Measurements from ENCODE around the gene LNP1.
"Not testable (repeated sequence)": the region's sequence is repeated elsewhere in the genome, so short reads cannot be mapped to it uniquely, and the experiment has no call there.

LNP1 gene

DNA sequence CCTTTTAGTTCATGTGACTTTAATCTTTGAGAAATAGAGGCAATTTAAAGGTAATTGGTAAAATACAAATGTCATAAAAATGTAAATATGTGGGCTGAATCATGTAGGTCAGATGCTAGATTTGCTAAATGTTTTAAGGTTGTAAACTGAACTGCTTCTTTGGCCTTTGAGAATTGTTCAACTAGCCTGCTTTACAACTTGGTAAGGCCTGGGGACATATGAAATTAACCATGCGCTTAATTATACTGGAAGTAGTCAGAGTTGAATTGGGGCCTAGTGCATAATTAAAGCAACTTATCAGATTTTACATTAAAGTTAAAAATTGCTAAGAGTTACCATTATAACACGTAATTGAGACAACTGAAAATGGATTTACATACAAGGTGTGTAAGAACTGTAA lies 70.1 kb downstream of the LNP1 start:
- no peak overlapping the region for H3K4me2 ChIP-seq (ENCODE audit: low read length)
- H3K27ac ChIP-seq (ENCODE audit: low read depth, low read length): no peak overlapping the region
- H3K9me3 ChIP-seq (ENCODE audit: insufficient read depth, low read depth, low read length): peaks cover 6% of the 10 kb centered on the region
- no peaks in the 10 kb centered on the region for H3K27me3 ChIP-seq (ENCODE audit: insufficient read depth, low read length)
- DNase-seq: no peak
- H4K8ac ChIP-seq (ENCODE audit: low read depth, low read length): no peak overlapping the region
- WGBS (ENCODE audit: extremely low coverage, insufficient coverage, insufficient read length): no CpG with 5 or more reads among the region's 2 CpGs
- no peaks in the 10 kb centered on the region for H3K79me2 ChIP-seq (ENCODE audit: control insufficient read depth, insufficient read depth, low read length, poor library complexity)
- no peak overlapping the region for H2AFZ ChIP-seq (ENCODE audit: insufficient read depth, low read length, poor library complexity)
- H3K4me1 ChIP-seq (ENCODE audit: control insufficient read depth in 1 of 2, insufficient read depth in 2 of 2, low read length in 2 of 2): no peaks in the 10 kb centered on the region
- no peak overlapping the region for H4K91ac ChIP-seq (ENCODE audit: low read depth, low read length)
- no peak overlapping the region for H2BK12ac ChIP-seq (ENCODE audit: low read length)
- H4K12ac ChIP-seq (ENCODE audit: low read depth, low read length): no peak overlapping the region
- H2BK5ac ChIP-seq (ENCODE audit: low read depth, low read length, poor library complexity): no peak overlapping the region
- H3K4me3 ChIP-seq (ENCODE audit: low read depth, low read length): no peak overlapping the region
- no peak overlapping the region for H3K4ac ChIP-seq (ENCODE audit: low read depth, low read length)
- H3K18ac ChIP-seq (ENCODE audit: low read length): no peak overlapping the region
- no peak overlapping the region for H2BK120ac ChIP-seq (ENCODE audit: insufficient read depth, low read length, poor library complexity)
- H3K36me3 ChIP-seq (ENCODE audit: control insufficient read depth in 1 of 2, insufficient read depth in 2 of 2, low read length in 2 of 2): no peaks in the 10 kb centered on the region
- no peak overlapping the region for H3K14ac ChIP-seq (ENCODE audit: low read length)
- H2AK5ac ChIP-seq (ENCODE audit: low read length): no peak overlapping the region
- no peak overlapping the region for H3K23ac ChIP-seq (ENCODE audit: low read length)
- H3K9ac ChIP-seq (ENCODE audit: low read length): no peak overlapping the region
- H3K79me1 ChIP-seq (ENCODE audit: low read length): no peaks in the 10 kb centered on the region

DNA sequence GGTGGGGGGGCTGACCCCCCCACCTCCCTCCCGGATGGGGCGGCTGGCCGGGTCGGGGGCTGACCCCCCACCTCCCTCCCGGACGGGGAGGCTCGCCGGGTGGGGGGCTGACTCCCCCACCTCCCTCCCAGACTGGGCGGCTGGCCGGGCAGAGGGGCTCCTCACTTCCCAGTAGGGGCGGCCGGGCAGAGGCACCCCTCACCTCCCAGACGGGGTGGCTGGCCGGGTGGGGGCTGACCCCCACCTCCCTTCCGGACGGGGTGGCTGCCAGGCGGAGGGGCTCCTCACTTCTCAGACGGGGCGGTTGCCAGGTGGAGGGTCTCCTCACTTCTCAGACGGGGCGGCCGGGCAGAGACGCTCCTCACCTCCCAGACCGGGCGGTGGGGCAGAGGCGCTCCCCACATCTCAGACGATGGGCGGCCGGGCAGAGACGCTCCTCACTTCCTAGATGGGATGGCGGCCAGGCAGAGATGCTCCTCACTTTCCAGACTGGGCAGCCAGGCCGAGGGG lies 76.6 kb downstream of the LNP1 start:
- not testable (repeated sequence) for H3K4me3 ChIP-seq (ENCODE audit: low read depth, low read length); H2AFZ ChIP-seq (ENCODE audit: insufficient read depth, low read length, poor library complexity); H3K18ac ChIP-seq (ENCODE audit: low read length); H4K91ac ChIP-seq (ENCODE audit: low read depth, low read length); H3K4ac ChIP-seq (ENCODE audit: low read depth, low read length); DNase-seq; H3K14ac ChIP-seq (ENCODE audit: low read length); H3K79me1 ChIP-seq (ENCODE audit: low read length); H3K36me3 ChIP-seq (ENCODE audit: control insufficient read depth in 1 of 2, insufficient read depth in 2 of 2, low read length in 2 of 2); H3K27me3 ChIP-seq (ENCODE audit: insufficient read depth, low read length); H2AK5ac ChIP-seq (ENCODE audit: low read length); H3K4me1 ChIP-seq (ENCODE audit: control insufficient read depth in 1 of 2, insufficient read depth in 2 of 2, low read length in 2 of 2); H3K4me2 ChIP-seq (ENCODE audit: low read length); H3K9ac ChIP-seq (ENCODE audit: low read length); H4K8ac ChIP-seq (ENCODE audit: low read depth, low read length); H3K27ac ChIP-seq (ENCODE audit: low read depth, low read length); H2BK120ac ChIP-seq (ENCODE audit: insufficient read depth, low read length, poor library complexity); H3K9me3 ChIP-seq (ENCODE audit: insufficient read depth, low read depth, low read length); H3K79me2 ChIP-seq (ENCODE audit: control insufficient read depth, insufficient read depth, low read length, poor library complexity); H2BK12ac ChIP-seq (ENCODE audit: low read length); H4K12ac ChIP-seq (ENCODE audit: low read depth, low read length); H3K23ac ChIP-seq (ENCODE audit: low read length); H2BK5ac ChIP-seq (ENCODE audit: low read depth, low read length, poor library complexity)
- WGBS (ENCODE audit: extremely low coverage, insufficient coverage, insufficient read length): no CpG with 5 or more reads among the region's 32 CpGs

DNA sequence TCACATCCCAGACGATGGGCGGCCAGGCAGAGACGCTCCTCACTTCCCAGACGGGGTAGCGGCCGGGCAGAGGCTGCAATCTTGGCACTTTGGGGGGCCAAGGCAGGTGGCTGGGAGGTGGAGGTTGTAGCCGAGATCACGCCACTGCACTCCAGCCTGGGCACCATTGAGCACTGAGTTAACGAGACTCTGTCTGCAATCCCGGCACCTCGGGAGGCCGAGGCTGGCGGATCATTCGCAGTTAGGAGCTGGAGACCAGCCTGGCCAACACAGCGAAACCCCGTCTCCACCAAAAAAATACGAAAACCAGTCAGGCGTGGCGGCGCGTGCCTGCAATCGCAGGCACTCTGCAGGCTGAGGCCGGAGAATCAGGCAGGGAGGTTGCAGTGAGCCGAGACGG lies 77.2 kb downstream of the LNP1 start:
- not testable (repeated sequence) for H4K91ac ChIP-seq (ENCODE audit: low read depth, low read length); H3K9ac ChIP-seq (ENCODE audit: low read length); H3K14ac ChIP-seq (ENCODE audit: low read length); H3K36me3 ChIP-seq (ENCODE audit: control insufficient read depth in 1 of 2, insufficient read depth in 2 of 2, low read length in 2 of 2); H2BK120ac ChIP-seq (ENCODE audit: insufficient read depth, low read length, poor library complexity); H4K8ac ChIP-seq (ENCODE audit: low read depth, low read length); H3K27me3 ChIP-seq (ENCODE audit: insufficient read depth, low read length); H2AK5ac ChIP-seq (ENCODE audit: low read length); H3K79me1 ChIP-seq (ENCODE audit: low read length); H3K4me2 ChIP-seq (ENCODE audit: low read length); H2BK5ac ChIP-seq (ENCODE audit: low read depth, low read length, poor library complexity); H3K9me3 ChIP-seq (ENCODE audit: insufficient read depth, low read depth, low read length); H3K27ac ChIP-seq (ENCODE audit: low read depth, low read length); H3K18ac ChIP-seq (ENCODE audit: low read length); DNase-seq; H3K4me3 ChIP-seq (ENCODE audit: low read depth, low read length); H2BK12ac ChIP-seq (ENCODE audit: low read length); H4K12ac ChIP-seq (ENCODE audit: low read depth, low read length); H3K23ac ChIP-seq (ENCODE audit: low read length); H3K4ac ChIP-seq (ENCODE audit: low read depth, low read length); H3K4me1 ChIP-seq (ENCODE audit: control insufficient read depth in 1 of 2, insufficient read depth in 2 of 2, low read length in 2 of 2); H2AFZ ChIP-seq (ENCODE audit: insufficient read depth, low read length, poor library complexity); H3K79me2 ChIP-seq (ENCODE audit: control insufficient read depth, insufficient read depth, low read length, poor library complexity)
- WGBS (ENCODE audit: extremely low coverage, insufficient coverage, insufficient read length): no CpG with 5 or more reads among the region's 25 CpGs

DNA sequence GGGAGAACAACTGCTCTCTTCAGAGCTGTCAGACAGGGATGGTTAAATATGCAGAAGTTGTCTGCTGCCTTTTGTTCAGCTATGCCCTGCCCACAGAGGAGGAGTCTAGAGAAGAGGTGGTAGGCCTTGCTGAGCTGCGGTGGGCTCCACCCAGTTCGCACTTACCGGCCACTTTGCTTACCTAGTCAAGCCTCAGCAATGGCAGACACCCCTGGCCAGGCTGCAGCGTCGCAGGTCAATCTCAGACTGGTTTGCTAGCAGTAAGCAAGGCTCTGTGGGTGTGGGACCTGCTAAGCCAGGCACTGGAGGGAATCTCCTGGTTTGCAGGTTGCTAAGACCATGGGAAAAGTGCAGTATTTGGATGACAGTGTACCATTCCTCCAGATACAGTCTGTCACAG lies 78.7 kb downstream of the LNP1 start:
- Histone ChIP-seq H2BK5ac (ENCODE audit: low read depth, low read length, poor library complexity) (no peak overlapping the region), H3K27ac (ENCODE audit: low read depth, low read length) (no peak overlapping the region), H3K18ac (ENCODE audit: low read length) (no peak overlapping the region), H3K23ac (ENCODE audit: low read length) (no peak overlapping the region), H4K91ac (ENCODE audit: low read depth, low read length) (no peak overlapping the region), H3K79me1 (ENCODE audit: low read length) (no peaks in the 10 kb centered on the region), H3K36me3 (ENCODE audit: control insufficient read depth in 1 of 2, insufficient read depth in 2 of 2, low read length in 2 of 2) (peaks cover 0 to 2% of the 10 kb centered on the region in 2 experiments), H3K79me2 (ENCODE audit: control insufficient read depth, insufficient read depth, low read length, poor library complexity) (no peaks in the 10 kb centered on the region), H3K14ac (ENCODE audit: low read length) (no peak overlapping the region), H3K4me1 (ENCODE audit: control insufficient read depth in 1 of 2, insufficient read depth in 2 of 2, low read length in 2 of 2) (no peaks in the 10 kb centered on the region), H4K12ac (ENCODE audit: low read depth, low read length) (no peak overlapping the region), H2AK5ac (ENCODE audit: low read length) (no peak overlapping the region), H2AFZ (ENCODE audit: insufficient read depth, low read length, poor library complexity) (no peak overlapping the region), H3K27me3 (ENCODE audit: insufficient read depth, low read length) (no peaks in the 10 kb centered on the region), H2BK12ac (ENCODE audit: low read length) (no peak overlapping the region), H2BK120ac (ENCODE audit: insufficient read depth, low read length, poor library complexity) (no peak overlapping the region), H4K8ac (ENCODE audit: low read depth, low read length) (no peak overlapping the region), H3K4me2 (ENCODE audit: low read length) (no peak overlapping the region), H3K4ac (ENCODE audit: low read depth, low read length) (no peak overlapping the region), H3K9me3 (ENCODE audit: insufficient read depth, low read depth, low read length) (no peaks in the 10 kb centered on the region), H3K9ac (ENCODE audit: low read length) (no peak overlapping the region), H3K4me3 (ENCODE audit: low read depth, low read length) (no peak overlapping the region)
- no peak for DNase-seq
- WGBS (ENCODE audit: extremely low coverage, insufficient coverage, insufficient read length): no CpG with 5 or more reads among the region's 5 CpGs
